ENCODE measurements around the gene SPI1. TPM values are rescaled to one million over a fixed set of nuclear protein-coding genes. Genes with fewer than 3 reads are reported as not detected.

SPI1 gene
- total and polyA plus RNA-seq, 7 experiments from 2014 or later: 0.27 to 247 (median 5.4) TPM; not detected in 2

- H3K9me3 ChIP-seq (ENCODE audit: control insufficient read depth in 2 of 3, low read length in 3 of 3): no peaks in the 10 kb centered on the region
- H3K36me3 Mint-ChIP-seq: no peaks in the 10 kb centered on the region
- H3K4me1 Mint-ChIP-seq: peaks cover 0 to 11% (median 9%) of the 10 kb centered on the region in 7 donors
- no peaks in the 10 kb centered on the region for H3K36me3 ChIP-seq (ENCODE audit: control insufficient read depth in 2 of 3, insufficient read depth in 3 of 3, low read length in 3 of 3)
- DNase-seq (peak in 1 of 9 donors; percentile 35), ATAC-seq (peak; percentile 24)
- no peaks in the 10 kb centered on the region for H3K27me3 ChIP-seq (ENCODE audit: control insufficient read depth in 2 of 2, insufficient read depth in 2 of 2, low read length in 2 of 2)
- no peaks in the 10 kb centered on the region for H3K27me3 Mint-ChIP-seq
- no peak overlapping the region for H3K27ac ChIP-seq (ENCODE audit: low read depth, low read length)
- intact Hi-C loops (cut with micrococcal nuclease): no loop called here
- H3K4me3 ChIP-seq (ENCODE audit: low read length): no peak overlapping the region
- POLR2A ChIA-PET: no interaction called here
- no peak overlapping the region for H3K27ac Mint-ChIP-seq
- no peaks in the 10 kb centered on the region for H3K9me3 Mint-ChIP-seq
- peaks cover 0 to 5% of the 10 kb centered on the region in 2 donors for H3K4me1 ChIP-seq (ENCODE audit: control insufficient read depth in 2 of 2, insufficient read depth in 2 of 2, low read length in 2 of 2)
- CTCF ChIA-PET: no interaction called here
- no peak overlapping the region for H3K4me3 Mint-ChIP-seq
Measured at GRCh38 chr11:47355283-47356128, 22.8 kb downstream of the SPI1 start.

DNA sequence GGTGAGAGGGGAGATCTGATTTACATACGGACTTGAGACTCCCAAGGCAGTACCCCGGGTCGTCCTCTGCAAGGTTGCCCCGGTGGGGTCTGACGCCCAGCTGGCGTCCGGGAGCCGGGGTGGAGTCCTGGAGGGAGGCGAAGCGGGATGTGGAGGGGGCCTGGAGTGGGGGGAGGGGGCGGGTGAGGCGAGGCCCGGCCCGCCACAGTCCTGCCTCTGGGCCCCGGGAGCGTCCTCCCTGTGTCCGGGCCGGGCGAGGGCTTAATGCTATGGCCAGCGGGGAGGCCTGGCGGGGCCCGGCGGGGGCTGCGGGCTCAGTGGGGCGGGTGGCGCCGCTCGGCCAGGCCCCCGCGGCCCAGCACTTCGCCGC, 23.4 kb downstream of the SPI1 start:
- Mint-ChIP-seq H3K4me3 (no peak overlapping the region), H3K27ac (peak overlapping the region in 1 of 9 donors; percentile 16), H3K27me3 (no peaks in the 10 kb centered on the region), H3K4me1 (peaks cover 0 to 10% (median 8%) of the 10 kb centered on the region in 7 donors), H3K9me3 (no peaks in the 10 kb centered on the region), H3K36me3 (no peaks in the 10 kb centered on the region)
- ChIA-PET POLR2A (no interaction called here), CTCF (no interaction called here)
- Histone ChIP-seq H3K4me3 (ENCODE audit: low read length) (no peak overlapping the region), H3K4me1 (ENCODE audit: control insufficient read depth in 2 of 2, insufficient read depth in 2 of 2, low read length in 2 of 2) (peaks cover 0 to 5% of the 10 kb centered on the region in 2 donors), H3K27me3 (ENCODE audit: control insufficient read depth in 2 of 2, insufficient read depth in 2 of 2, low read length in 2 of 2) (no peaks in the 10 kb centered on the region), H3K9me3 (ENCODE audit: control insufficient read depth in 2 of 3, low read length in 3 of 3) (no peaks in the 10 kb centered on the region), H3K36me3 (ENCODE audit: control insufficient read depth in 2 of 3, insufficient read depth in 3 of 3, low read length in 3 of 3) (no peaks in the 10 kb centered on the region), H3K27ac (ENCODE audit: low read depth, low read length) (no peak overlapping the region)
- DNase-seq: no peak
- intact Hi-C loops (cut with micrococcal nuclease): loop anchor here in 1 of 2 donors (5.0 kb wide), 1 partner anchor 178 kb away; the partner anchor contains the start of gene ARFGAP2
- ATAC-seq: no peak

GRCh38 chr11:47353978-47354774, 24.2 kb downstream of the SPI1 start:
- H3K4me3 ChIP-seq (ENCODE audit: low read length): no peak overlapping the region
- Mint-ChIP-seq H3K36me3 (no peaks in the 10 kb centered on the region), H3K4me3 (no peak overlapping the region), H3K27ac (peak overlapping the region in 1 of 9 donors; percentile 16), H3K27me3 (no peaks in the 10 kb centered on the region), H3K4me1 (peaks cover 0 to 4% (median under 1%) of the 10 kb centered on the region in 7 donors), H3K9me3 (no peaks in the 10 kb centered on the region)
- H3K4me1 ChIP-seq (ENCODE audit: control insufficient read depth in 2 of 2, insufficient read depth in 2 of 2, low read length in 2 of 2): no peaks in the 10 kb centered on the region
- no peak overlapping the region for H3K27ac ChIP-seq (ENCODE audit: low read depth, low read length)
- intact Hi-C loops (cut with micrococcal nuclease): loop anchor here in 1 of 2 donors (5.0 kb wide), 1 partner anchor 177 kb away; the partner anchor contains the start of gene ARFGAP2
- no peaks in the 10 kb centered on the region for H3K27me3 ChIP-seq (ENCODE audit: control insufficient read depth in 2 of 2, insufficient read depth in 2 of 2, low read length in 2 of 2)
- POLR2A ChIA-PET: no interaction called here
- CTCF ChIA-PET: interaction anchor here (0.6 kb wide), 1 partner anchor 132 kb away, joined by 5 read pairs; no protein-coding TSS in a partner anchor
- ATAC-seq (no peak), DNase-seq (no peak)
- no peaks in the 10 kb centered on the region for H3K9me3 ChIP-seq (ENCODE audit: control insufficient read depth in 2 of 3, low read length in 3 of 3)
- H3K36me3 ChIP-seq (ENCODE audit: control insufficient read depth in 2 of 3, insufficient read depth in 3 of 3, low read length in 3 of 3): no peaks in the 10 kb centered on the region

- Histone ChIP-seq H3K36me3 (ENCODE audit: control insufficient read depth in 2 of 3, insufficient read depth in 3 of 3, low read length in 3 of 3) (no peaks in the 10 kb centered on the region), H3K9me3 (ENCODE audit: control insufficient read depth in 2 of 3, low read length in 3 of 3) (no peaks in the 10 kb centered on the region), H3K4me3 (ENCODE audit: low read length) (no peak within 1 kb of the TSS), H3K27me3 (ENCODE audit: control insufficient read depth in 2 of 2, insufficient read depth in 2 of 2, low read length in 2 of 2) (no peaks in the 10 kb centered on the region), H3K27ac (ENCODE audit: low read depth, low read length) (no peak within 1 kb of the TSS), H3K4me1 (ENCODE audit: control insufficient read depth in 2 of 2, insufficient read depth in 2 of 2, low read length in 2 of 2) (no peaks in the 10 kb centered on the region)
- Mint-ChIP-seq H3K9me3 (no peaks in the 10 kb centered on the region), H3K4me3 (no peak within 1 kb of the TSS), H3K27ac (no peak within 1 kb of the TSS), H3K36me3 (no peaks in the 10 kb centered on the region), H3K27me3 (no peaks in the 10 kb centered on the region), H3K4me1 (peaks cover 0 to 3% (median 0%) of the 10 kb centered on the region in 7 donors)
- ATAC-seq (no peak), DNase-seq (no peak)
- ChIA-PET POLR2A (no interaction called here), CTCF (no interaction called here)
- intact Hi-C loops (cut with micrococcal nuclease): loop anchor here in 1 of 2 donors (5.0 kb wide), 1 partner anchor 175 kb away; the partner anchor contains the start of gene ARFGAP2
Measured at GRCh38 chr11:47352556-47352955, 25.8 kb downstream of the SPI1 start, which contains the start of gene MYBPC3. Gene MYBPC3 (minus strand): TSS chr11:47352702. CDS start chr11:47352647, 55 bp downstream.

- Mint-ChIP-seq H3K4me3 (no peak overlapping the region), H3K4me1 (peaks cover 0 to 3% (median 0%) of the 10 kb centered on the region in 7 donors), H3K36me3 (no peaks in the 10 kb centered on the region), H3K27me3 (no peaks in the 10 kb centered on the region), H3K27ac (no peak overlapping the region), H3K9me3 (no peaks in the 10 kb centered on the region)
- Histone ChIP-seq H3K36me3 (ENCODE audit: control insufficient read depth in 2 of 3, insufficient read depth in 3 of 3, low read length in 3 of 3) (no peaks in the 10 kb centered on the region), H3K9me3 (ENCODE audit: control insufficient read depth in 2 of 3, low read length in 3 of 3) (no peaks in the 10 kb centered on the region), H3K27ac (ENCODE audit: low read depth, low read length) (no peak overlapping the region), H3K27me3 (ENCODE audit: control insufficient read depth in 2 of 2, insufficient read depth in 2 of 2, low read length in 2 of 2) (no peaks in the 10 kb centered on the region), H3K4me3 (ENCODE audit: low read length) (no peak overlapping the region), H3K4me1 (ENCODE audit: control insufficient read depth in 2 of 2, insufficient read depth in 2 of 2, low read length in 2 of 2) (no peaks in the 10 kb centered on the region)
- DNase-seq: no peak
- POLR2A ChIA-PET: no interaction called here
- CTCF ChIA-PET: interaction anchor here (0.7 kb wide), 1 partner anchor 66 kb away, joined by 3 read pairs; no protein-coding TSS in a partner anchor
- intact Hi-C loops (cut with micrococcal nuclease): loop anchor here in 1 of 2 donors (5.0 kb wide), 1 partner anchor 174 kb away; the partner anchor contains the start of gene ARFGAP2
- no peak for ATAC-seq
Measured at GRCh38 chr11:47351156-47352126, 26.9 kb downstream of the SPI1 start.

DNA sequence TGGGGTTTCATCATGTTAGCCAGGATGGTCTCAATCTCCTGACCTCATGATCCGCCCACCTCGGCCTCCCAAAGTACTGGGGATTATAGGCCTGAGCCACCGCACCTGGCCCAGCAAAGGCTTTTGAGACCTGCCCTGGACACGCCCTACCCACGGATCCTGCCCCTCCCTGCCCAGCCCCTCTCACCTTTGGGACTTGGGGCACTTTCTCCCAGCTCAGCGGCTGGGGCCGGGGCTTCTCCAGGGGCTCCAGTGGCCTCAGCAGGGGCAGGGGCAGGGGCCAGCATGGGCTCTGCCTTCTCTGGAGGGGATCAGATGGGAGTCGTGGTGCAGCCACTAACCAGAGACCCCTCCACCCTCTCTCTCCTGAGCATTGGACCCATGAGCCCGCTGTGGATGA, 28.0 kb downstream of the SPI1 start:
- H3K9me3 ChIP-seq (ENCODE audit: control insufficient read depth in 2 of 3, low read length in 3 of 3): no peaks in the 10 kb centered on the region
- H3K27ac ChIP-seq (ENCODE audit: low read depth, low read length): no peak overlapping the region
- no peaks in the 10 kb centered on the region for H3K4me1 ChIP-seq (ENCODE audit: control insufficient read depth in 2 of 2, insufficient read depth in 2 of 2, low read length in 2 of 2)
- peak overlapping the region in 1 of 9 donors; percentile 14 for H3K27ac Mint-ChIP-seq
- intact Hi-C loops (cut with micrococcal nuclease): loop anchor here in 1 of 2 donors (5.0 kb wide), 1 partner anchor 173 kb away; the partner anchor contains the start of gene ARFGAP2
- ChIA-PET CTCF (no interaction called here), POLR2A (no interaction called here)
- no peaks in the 10 kb centered on the region for H3K36me3 ChIP-seq (ENCODE audit: control insufficient read depth in 2 of 3, insufficient read depth in 3 of 3, low read length in 3 of 3)
- H3K9me3 Mint-ChIP-seq: no peaks in the 10 kb centered on the region
- DNase-seq (no peak), ATAC-seq (no peak)
- no peaks in the 10 kb centered on the region for H3K27me3 ChIP-seq (ENCODE audit: control insufficient read depth in 2 of 2, insufficient read depth in 2 of 2, low read length in 2 of 2)
- no peaks in the 10 kb centered on the region for H3K36me3 Mint-ChIP-seq
- no peak overlapping the region for H3K4me3 Mint-ChIP-seq
- peaks cover 0 to 3% (median 0%) of the 10 kb centered on the region in 7 donors for H3K4me1 Mint-ChIP-seq
- no peaks in the 10 kb centered on the region for H3K27me3 Mint-ChIP-seq
- H3K4me3 ChIP-seq (ENCODE audit: low read length): no peak overlapping the region
